VCaP (cell line): ENCODE data around the gene PCYOX1L.

Experiments
- H3K27ac ChIP-seq: fragments of 450-650 bp; 2 replicates; pipeline ENCODE4 v1.5.1; 2017
- TF ChIP-seq, protein P1 (sequence below): fragments of 450-650 bp; conservative IDR thresholded peaks from 2 replicates; pipeline ENCODE4 v1.5.1; 2017; ENCODE audit warnings: mild to moderate bottlenecking, moderate library complexity

Gene PCYOX1L

GRCh38 chr5:149315753-149316152 lies 42.1 kb upstream of the PCYOX1L start:
- H3K27ac ChIP-seq: no peak overlapping the region
- TF ChIP-seq, protein P1, sequence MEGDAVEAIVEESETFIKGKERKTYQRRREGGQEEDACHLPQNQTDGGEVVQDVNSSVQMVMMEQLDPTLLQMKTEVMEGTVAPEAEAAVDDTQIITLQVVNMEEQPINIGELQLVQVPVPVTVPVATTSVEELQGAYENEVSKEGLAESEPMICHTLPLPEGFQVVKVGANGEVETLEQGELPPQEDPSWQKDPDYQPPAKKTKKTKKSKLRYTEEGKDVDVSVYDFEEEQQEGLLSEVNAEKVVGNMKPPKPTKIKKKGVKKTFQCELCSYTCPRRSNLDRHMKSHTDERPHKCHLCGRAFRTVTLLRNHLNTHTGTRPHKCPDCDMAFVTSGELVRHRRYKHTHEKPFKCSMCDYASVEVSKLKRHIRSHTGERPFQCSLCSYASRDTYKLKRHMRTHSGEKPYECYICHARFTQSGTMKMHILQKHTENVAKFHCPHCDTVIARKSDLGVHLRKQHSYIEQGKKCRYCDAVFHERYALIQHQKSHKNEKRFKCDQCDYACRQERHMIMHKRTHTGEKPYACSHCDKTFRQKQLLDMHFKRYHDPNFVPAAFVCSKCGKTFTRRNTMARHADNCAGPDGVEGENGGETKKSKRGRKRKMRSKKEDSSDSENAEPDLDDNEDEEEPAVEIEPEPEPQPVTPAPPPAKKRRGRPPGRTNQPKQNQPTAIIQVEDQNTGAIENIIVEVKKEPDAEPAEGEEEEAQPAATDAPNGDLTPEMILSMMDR: no peak

- H3K27ac ChIP-seq: peak overlapping the region; percentile 30; the same call in 1 of the 2 replicates
- TF ChIP-seq, protein P1: peak; percentile 78
Observed at GRCh38 chr5:149317281-149318048, 40.4 kb upstream of the PCYOX1L start.

- no peak overlapping the region; the same call in 1 of the 2 replicates for H3K27ac ChIP-seq
- TF ChIP-seq, protein P1: no peak
Observed at GRCh38 chr5:149319174-149319573, 38.7 kb upstream of the PCYOX1L start.

GRCh38 chr5:149320791-149321330 lies 37.0 kb upstream of the PCYOX1L start:
- peak overlapping the region; percentile 88 for H3K27ac ChIP-seq
- TF ChIP-seq, protein P1: no peak

GRCh38 chr5:149322518-149322917 lies 35.3 kb upstream of the PCYOX1L start:
- H3K27ac ChIP-seq: peak overlapping the region; percentile 88
- TF ChIP-seq, protein P1: no peak

GRCh38 chr5:149323210-149323609 lies 34.6 kb upstream of the PCYOX1L start:
- TF ChIP-seq, protein P1: no peak
- H3K27ac ChIP-seq: peak overlapping the region; percentile 88

- TF ChIP-seq, protein P1: no peak
- peak overlapping the region; percentile 88 for H3K27ac ChIP-seq
Observed at GRCh38 chr5:149323621-149324205, 34.1 kb upstream of the PCYOX1L start.
